AG20443 (cell line): ENCODE data around the gene PSD4.

ENCODE experiments used
- DNase-seq: peaks from one replicate; pipeline ENCODE4 v3.0.0; 2012; ENCODE audit warnings: low spot score, mixed read lengths

PSD4 gene

DNA sequence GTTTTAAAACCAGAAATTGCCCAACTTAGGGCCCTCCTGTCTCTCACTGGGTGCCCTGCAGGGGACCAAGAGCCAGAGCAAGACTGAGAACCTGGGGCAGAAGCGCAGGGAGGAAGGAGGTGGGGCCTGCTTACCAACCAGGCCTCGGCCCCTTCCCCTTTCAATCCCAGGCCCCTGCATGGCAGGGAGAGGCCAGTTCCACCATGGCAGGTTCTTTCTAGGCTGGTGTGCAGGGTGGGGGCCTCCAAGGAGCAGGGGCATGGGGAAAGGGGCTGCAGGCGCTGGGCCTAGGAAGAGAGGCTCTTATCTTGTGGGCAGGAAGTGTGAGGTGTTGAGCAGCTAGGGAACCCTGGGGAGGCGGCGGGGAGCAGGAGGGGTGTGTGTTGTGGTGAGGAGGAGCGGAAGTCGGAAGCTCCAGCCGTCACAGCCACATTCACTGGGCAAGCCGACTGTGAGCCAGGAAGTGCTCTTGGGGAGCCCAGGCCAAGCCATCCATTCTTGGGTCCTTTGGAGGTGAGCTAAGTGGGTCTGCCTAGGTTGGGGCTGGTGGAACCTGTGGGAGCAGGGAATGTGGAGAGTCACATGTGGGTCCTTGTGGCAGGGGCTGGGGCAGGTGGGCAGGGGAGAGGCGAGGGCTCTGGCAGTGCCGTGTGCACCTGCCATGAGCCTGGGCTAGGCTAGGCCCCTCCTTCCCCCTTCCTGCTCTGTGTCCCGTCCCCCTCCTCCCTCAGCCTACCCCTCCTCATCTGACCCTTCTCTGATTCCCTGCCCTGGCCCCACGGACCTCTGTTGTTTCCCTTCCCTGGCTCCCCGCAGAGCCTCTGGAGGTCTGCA, at the start of gene PSD4:
Gene PSD4 (plus strand): TSS at position 430 of the 834 bp plus-strand sequence. CDS start 8,486 bp downstream, outside the sequence.
- DNase-seq: no peak

DNA sequence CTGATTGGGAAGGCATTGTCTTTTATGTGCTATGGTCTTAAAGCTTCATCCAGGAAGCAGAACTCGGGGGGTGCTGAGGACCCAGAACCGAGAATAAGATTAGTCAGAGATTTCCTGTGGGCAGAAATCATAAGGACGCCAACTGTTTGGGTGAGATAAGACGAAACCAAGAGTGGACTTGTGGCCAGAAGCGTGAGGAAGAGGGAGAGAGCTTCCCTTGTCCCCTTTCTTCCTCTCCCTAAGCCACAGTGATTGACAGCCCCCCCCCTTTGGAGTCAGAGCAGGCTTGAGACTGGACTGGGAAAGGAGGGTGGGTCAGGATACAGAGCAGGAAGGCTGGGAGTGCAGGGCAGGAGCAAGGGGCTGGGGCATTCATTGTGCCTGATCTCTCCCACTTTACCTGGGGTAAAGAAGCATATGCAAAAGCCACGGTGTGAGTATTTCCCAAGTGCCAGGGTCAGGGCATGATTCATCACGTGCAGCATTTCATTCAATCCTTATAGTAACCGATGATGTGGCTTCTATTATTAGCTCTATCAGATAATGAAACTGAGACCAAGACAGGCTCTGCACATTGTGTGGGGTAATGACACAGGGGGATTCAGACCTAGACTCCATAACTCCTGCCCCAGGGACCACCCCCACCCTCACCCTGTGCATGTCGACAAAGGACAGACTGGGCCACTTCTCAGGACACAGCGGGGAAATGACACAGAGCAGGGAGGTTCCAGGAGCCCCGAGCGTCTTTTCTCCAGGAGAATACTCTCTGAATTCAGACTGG, 49.4 kb upstream of the PSD4 start:
- DNase-seq: peak; percentile 46

DNA sequence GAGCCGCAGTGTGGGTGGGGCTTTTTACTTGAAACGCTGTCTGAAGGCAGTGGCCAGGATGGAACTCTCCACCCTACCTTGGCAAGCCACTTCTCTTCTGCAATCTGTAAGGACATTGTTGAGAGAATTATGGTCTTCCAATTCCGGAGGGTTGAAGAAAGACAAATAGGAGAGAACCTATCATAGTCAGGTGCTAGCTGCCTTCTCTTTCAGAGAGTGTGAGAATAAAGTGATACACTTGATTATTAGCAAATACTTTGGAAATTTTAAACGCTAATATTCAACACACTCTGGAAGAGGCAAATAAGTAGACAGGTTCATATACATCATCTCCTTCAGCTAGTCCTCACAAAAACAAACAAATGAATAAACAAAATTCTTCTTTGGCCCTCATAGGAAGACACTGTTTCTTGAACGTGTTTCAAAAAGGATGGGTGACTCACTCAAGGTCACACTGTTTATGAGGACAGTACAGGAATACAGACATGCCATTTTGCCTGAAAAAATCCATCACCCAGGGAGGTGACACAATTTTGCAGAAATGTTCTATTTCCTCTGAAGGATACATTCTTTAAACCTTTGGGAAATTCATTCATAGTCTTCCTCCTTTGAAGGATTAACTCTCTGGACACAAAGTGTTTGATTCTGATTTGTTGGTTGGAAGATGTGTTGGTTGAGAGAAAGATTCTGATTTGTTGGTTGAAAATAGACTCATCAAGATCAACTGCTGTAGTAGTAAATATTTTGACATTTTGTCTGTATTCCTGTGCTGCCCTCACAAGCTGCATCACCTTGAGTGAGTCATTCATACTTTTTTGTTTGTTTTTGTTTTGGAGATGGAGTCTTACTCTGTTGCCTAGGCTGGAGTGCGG, 48.6 kb upstream of the PSD4 start:
- no peak for DNase-seq

DNA sequence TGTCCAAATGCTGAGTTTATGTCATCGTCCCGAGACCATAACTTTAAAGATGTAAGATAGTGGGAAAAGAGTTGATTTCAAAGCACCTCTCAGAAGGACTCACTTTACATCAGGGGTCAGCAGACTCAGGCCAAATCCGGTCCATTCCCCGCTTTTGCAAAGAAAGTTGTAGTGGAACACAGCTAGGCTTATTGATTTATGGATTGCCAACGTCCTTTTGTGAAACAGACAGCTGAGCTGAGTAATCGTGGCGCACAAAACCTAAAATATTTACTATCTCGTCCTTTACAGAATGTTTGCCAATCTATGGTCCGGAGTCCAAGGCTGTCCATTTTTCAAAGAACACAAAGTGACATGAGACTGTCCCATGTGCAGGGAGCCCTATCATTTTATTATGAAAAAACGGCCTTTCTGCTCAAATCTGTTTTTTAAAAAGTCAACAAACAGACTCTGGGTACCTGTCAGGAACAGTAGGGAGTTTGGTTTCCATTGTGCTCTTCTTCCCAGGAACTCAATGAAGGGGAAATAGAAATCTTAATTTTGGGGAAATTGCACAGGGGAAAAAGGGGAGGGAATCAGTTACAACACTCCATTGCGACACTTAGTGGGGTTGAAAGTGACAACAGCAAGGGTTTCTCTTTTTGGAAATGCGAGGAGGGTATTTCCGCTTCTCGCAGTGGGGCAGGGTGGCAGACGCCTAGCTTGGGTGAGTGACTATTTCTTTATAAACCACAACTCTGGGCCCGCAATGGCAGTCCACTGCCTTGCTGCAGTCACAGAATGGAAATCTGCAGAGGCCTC, 46.7 kb upstream of the PSD4 start, which contains the start of gene IL1RN:
Gene IL1RN (plus strand): TSS at position 754 of the 801 bp plus-strand sequence. CDS start 27 bp downstream, at position 781.
- DNase-seq: no peak

DNA sequence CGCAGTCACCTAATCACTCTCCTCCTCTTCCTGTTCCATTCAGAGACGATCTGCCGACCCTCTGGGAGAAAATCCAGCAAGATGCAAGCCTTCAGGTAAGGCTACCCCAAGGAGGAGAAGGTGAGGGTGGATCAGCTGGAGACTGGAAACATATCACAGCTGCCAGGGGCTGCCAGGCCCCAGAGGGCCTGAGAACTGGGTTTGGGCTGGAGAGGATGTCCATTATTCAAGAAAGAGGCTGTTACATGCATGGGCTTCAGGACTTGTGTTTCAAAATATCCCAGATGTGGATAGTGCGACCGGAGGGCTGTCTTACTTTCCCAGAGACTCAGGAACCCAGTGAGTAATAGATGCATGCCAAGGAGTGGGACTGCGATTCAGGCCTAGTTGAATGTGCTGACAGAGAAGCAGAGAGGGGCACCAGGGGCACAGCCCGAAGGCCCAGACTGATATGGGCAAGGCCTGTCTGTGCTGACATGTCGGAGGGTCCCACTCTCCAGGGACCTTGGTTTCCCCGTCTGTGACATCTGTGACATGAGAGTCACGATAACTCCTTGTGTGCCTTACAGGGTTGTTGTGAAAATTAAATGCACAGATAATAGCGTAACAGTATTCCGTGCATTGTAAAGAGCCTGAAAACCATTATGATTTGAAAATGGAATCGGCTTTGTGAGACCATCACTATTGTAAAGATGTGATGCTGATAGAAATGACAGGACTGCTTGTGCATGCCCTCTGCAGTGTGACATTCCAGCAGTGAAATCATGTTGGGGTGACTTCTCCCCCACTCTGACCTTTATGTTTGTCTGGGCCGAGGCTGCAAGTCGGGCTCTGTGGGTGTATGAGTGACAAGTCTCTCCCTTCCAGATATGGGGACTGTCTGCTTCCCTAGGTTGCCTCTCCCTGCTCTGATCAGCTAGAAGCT, 45.9 kb upstream of the PSD4 start:
- no peak for DNase-seq

DNA sequence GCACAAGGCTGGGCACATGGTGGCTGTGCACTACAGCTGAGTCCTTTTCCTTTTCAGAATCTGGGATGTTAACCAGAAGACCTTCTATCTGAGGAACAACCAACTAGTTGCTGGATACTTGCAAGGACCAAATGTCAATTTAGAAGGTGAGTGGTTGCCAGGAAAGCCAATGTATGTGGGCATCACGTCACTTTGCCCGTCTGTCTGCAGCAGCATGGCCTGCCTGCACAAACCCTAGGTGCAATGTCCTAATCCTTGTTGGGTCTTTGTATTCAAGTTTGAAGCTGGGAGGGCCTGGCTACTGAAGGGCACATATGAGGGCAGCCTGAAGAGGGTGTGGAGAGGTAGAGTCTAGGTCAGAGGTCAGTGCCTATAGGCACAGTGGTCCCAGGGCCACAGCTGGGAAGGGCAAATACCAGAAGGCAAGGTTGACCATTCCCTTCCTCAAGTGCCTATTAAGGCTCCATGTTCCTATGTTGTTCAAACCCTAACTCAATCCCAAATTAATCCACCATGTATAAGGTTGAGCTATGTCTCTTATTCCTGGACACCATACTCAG, 44.2 kb upstream of the PSD4 start:
- DNase-seq: no peak

DNA sequence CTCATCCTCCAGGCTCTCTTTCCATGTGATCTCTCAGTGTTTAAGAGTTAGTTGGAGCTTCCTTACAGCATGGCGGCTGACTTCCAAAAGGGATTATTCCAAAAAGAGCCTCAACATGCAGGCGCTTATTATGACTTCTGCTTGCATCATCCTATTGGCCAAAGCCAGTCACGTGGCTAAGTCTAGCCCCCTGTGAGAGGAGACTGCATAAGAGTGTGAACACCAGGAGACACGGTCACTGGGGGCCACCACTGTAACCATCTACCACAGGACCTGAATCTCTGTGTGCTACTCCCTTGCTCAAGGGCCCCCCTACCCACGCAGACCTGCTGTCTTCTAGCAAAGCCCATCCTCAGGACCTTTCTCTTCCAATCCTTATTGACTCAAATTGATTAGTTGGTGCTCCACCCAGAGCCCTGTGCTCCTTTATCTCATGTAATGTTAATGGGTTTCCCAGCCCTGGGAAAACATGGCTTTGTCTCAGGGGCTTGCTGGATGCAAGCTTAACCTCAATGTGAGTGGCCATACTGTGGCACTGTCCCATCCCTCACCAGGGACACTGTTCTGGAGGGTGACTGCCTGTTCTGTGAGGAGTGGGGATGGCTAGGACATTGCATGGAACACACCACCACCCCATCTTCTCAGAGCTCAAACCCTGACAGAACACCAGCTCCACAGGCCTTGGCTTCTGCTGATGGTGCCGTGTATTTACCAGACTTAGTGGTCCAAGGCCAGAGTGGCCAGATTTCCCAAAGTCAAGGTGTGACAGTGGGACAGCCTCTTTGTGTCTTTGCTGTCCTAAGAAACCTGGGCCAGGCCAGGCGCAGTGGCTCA, 42.2 kb upstream of the PSD4 start:
- DNase-seq: no peak

DNA sequence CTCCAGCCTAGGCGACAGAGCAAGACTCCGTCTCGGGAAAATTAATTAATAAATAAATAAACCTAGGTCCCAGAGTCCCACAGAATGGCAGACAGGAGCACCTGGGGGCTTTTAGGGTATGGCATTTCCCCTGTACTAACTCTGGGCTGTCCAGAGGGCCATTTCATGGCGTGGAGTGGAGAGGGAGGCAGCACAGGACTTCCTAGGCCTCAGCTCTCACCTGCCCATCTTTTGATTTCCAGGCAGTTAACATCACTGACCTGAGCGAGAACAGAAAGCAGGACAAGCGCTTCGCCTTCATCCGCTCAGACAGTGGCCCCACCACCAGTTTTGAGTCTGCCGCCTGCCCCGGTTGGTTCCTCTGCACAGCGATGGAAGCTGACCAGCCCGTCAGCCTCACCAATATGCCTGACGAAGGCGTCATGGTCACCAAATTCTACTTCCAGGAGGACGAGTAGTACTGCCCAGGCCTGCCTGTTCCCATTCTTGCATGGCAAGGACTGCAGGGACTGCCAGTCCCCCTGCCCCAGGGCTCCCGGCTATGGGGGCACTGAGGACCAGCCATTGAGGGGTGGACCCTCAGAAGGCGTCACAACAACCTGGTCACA, 41.3 kb upstream of the PSD4 start:
- DNase-seq: no peak

DNA sequence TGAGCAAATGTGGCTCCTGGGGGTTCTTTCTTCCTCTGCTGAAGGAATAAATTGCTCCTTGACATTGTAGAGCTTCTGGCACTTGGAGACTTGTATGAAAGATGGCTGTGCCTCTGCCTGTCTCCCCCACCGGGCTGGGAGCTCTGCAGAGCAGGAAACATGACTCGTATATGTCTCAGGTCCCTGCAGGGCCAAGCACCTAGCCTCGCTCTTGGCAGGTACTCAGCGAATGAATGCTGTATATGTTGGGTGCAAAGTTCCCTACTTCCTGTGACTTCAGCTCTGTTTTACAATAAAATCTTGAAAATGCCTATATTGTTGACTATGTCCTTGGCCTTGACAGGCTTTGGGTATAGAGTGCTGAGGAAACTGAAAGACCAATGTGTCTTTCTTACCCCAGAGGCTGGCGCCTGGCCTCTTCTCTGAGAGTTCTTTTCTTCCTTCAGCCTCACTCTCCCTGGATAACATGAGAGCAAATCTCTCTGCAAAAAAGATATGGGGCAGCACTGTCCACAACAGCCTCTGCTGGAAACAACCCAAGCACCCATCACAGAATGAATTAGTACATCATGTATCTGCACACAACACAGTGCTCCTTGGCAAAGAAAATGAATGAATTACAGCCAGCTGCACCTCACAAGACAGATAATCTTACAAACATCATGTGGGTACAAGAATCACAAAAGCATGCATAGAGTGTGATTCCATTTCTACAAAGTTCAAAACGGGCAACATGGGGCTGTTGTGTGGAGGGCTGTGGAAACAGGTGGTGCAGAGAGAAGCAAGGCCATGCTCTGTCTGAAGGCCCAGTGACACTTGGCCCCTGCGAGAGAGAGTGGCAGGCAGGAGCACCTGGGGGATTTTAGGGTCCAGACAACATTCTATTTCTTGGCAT, 39.8 kb upstream of the PSD4 start:
- DNase-seq: no peak

DNA sequence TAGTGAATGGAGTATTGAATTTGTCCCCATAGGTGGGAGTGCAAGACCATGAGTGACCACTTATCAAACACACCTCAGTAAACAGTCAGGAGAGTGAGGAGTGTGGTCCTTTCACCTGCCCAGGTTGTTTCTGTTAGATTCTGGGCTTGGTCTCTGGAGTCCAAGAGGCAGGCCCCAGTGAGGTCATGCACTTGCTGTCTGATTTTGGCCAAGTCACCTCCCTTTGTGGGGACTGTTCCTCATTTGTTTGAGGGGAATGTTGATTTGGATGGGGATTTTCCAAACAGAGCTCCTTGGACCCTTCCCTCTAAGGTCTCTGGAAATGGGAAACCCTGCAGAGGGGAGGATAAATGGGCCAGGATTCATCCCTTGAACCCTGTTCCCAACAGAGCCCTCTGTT, 39.1 kb upstream of the PSD4 start:
- DNase-seq: no peak

DNA sequence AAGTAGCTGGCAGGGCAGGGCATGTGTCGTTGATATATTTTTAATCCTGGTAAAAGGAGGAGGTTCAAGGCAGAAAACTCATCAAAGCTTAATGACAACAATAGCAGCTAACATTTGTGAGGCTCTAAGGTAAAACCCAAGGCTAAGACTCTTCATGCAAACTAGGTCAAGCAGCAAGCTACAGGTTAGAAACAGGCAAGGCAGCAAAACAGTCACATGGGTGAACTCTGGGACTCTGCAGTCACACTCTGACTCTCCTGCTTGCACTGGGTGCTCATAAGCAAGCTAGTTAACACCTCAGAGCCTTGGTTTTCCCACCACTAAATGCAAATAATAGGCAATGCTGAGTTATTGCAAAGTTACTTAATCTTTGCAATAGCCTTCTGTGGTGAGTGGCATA, 38.5 kb upstream of the PSD4 start:
- no peak for DNase-seq

DNA sequence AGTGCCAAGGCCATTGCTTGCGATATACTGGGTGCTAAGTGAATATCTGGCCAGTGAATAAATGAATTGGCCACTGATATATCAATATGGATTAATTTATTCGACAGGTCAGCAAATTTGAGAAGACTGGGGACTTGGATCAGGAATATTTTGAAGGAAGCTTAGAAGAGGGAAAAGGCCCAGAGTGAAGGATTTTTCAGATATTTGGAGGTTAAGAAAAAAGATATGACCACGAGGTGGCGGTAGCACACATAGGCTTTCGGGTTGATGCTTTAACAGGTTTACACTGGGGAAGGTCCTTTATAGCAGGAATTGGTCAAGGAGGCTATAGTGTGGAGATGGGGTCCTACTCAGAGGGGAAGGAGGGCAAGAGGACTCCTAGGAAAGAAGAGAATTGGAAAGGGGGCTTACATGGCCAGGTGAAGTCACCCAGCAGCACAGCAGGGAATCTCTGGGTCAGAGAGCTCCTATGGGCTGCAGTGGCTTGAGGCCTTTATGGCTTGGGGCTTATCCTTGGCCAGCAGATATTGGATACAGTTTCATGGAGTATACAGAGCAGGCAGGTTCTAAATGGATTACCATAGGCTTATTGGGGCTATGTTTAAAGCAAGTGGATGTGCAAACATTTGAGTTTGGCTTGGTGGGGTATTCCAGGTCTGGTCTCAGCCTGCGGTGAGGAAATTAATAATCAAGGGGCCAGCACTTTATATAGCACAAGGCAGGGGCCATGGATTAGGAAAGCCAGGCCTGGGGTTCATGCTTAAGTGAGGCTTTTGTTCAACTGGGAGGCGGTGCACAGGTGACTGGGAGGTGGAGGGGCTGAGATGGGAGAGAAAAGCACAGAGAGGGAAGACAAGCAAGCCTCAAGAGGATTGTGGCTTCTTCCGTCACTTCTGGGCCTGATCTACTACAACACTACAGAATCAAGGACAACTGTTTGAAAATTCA, 36.7 kb upstream of the PSD4 start:
- DNase-seq: peak; percentile 66

DNA sequence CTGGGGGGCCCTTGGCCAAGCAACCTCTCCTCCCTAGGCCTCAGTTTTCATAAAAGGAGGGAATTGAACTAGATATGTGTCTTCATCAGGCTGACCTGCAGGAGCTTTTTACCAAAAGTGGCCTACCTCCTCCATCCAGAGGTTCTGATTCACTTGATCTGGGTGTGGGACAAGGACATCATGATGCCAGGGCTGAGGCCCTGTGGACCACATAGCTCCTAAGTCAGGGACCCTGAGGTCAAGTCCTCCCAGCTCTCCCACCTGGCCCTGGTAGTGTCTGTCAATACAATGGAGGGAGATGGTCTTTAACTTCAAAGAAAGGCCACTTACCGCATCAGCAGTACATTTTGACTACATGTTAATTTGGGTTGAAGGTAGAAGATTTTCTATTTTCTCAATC, 35.9 kb upstream of the PSD4 start:
- DNase-seq: no peak

DNA sequence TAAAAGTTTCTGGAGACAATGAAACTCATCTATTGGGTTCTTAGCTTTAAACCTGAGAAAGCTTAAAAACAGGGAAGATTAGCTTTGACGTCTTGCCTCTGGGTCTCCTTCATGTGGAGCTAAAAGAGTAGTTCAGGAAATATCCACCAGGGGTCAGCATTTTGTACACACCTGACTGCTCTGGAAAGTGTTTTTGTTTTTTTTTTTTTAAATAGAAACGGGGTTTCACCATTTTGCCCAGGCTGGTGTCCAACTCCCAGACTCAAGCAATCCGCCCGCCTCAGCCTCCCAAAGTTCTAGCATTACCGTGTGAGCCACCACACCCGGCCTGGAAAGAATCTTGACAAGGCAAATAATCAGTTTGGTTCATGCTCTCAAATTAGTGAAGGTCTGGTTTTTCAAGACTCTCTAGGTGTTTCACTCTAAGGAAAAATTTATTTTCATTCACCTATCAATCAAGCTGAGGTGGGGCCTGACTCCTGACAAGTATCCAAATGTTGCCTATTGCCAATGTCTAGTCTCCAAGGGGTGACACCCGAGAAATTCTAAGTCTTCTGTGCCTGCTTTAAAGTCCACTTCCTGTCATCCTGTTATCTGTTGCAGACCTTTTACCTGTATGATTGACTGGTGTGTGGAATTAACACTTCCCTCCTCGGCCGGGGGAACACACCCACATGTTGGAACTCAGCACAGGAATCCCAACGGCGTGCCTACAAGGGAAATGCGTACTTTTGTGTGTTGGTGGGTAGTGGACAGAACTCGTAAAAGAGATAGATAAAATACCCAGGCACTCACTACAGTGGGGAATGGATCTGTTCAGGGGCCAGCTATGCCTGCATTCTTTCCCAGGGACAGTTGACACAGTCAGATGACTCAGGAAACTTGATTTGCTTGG, 35.1 kb upstream of the PSD4 start:
- DNase-seq: peak; percentile 71

DNA sequence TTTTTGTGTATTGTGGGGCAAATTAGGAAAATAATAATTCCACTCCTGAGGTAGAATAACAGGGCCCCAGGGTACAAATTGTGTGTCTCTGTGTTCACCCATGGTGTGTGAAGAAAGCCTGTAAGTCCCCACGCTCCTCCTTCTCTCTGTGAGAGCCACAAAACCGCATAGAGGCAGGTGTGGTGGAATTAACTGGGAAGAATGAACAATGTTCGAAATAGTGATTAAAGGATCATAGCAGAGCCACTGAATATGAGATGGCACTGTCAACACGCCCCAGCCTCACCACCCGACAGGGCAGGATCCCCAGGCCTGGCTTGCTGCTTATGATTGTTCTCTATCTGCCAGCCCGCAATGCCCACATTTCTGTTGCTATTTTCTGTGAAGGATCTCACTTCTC, 32.3 kb upstream of the PSD4 start:
- no peak for DNase-seq
